HG02973 (cell line): ENCODE results near the gene SOAT1.
"Not testable (repeated sequence)": the region's sequence is repeated elsewhere in the genome, so short reads cannot be mapped to it uniquely, and the experiment has no call there.

Experiments
- ATAC-seq: cut with Tn5 transposase; IDR thresholded peaks from one replicate; pipeline ENCODE4 v1.9.1; 2021; ENCODE audit warnings: moderate library complexity; ENCODE audit not compliant: unreplicated experiment

SOAT1 gene

GRCh38 chr1:179342740-179343404, 49.3 kb downstream of the SOAT1 start:
- ATAC-seq, result no peak

DNA sequence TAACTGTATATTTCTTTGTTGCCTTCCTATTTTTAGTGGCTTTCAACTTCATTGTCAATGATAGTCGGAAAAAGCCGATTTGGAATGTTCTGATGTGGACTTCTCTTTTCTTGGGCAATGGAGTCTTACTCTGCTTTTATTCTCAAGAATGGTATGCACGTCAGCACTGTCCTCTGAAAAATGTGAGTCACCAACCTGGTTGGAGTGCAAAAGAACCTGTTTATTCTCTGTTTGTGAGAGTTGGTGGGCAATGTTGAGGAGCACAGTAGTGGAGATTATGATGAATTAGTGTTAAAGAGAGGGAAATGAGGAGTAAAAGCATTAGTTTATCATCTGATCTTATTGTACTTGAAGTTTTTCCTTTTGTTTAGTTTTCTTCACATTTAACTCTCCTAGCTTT, 57.7 kb downstream of the SOAT1 start:
- no peak for ATAC-seq

GRCh38 chr1:179352236-179352635, 58.6 kb downstream of the SOAT1 start:
- ATAC-seq, result no peak

DNA sequence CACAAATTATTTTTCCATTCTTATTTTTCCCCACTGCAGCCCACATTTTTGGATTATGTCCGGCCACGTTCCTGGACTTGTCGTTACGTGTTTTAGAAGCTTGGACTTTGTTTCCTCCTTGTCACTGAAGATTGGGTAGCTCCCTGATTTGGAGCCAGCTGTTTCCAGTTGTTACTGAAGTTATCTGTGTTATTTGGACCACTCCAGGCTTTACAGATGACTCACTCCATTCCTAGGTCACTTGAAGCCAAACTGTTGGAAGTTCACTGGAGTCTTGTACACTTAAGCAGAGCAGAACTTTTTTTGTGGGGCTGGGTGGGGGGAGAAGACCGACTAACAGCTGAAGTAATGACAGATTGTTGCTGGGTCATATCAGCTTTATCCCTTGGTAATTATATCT, 59.9 kb downstream of the SOAT1 start:
- ATAC-seq, result no peak

DNA sequence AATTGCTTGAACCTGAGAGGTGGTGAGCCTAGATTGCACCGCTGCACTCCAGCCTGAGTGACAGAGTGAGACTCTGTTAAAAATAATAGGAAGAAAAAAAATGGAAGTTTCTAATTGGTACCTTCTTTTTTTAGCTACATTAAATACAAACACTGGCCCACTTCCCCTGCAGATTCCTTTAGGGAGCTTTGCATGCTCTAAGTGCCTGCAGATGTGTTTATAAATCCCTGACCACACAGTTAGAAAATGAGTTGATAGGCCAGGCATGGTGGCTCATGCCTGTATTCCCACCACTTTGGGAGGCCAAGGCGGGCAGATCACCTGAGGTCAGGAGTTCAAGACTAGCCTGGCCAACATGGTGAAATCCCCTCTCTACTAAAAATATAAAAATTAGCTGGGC, 68.0 kb downstream of the SOAT1 start:
- ATAC-seq, result not testable (repeated sequence)

- ATAC-seq, result peak; percentile 97
These were observed 71.9 kb downstream of the SOAT1 start, which contains the start of gene AXDND1 for GRCh38 chr1:179365342-179366092. TSS of gene AXDND1 (plus strand) at chr1:179365971. CDS start at chr1:179366510, 539 bp downstream.

DNA sequence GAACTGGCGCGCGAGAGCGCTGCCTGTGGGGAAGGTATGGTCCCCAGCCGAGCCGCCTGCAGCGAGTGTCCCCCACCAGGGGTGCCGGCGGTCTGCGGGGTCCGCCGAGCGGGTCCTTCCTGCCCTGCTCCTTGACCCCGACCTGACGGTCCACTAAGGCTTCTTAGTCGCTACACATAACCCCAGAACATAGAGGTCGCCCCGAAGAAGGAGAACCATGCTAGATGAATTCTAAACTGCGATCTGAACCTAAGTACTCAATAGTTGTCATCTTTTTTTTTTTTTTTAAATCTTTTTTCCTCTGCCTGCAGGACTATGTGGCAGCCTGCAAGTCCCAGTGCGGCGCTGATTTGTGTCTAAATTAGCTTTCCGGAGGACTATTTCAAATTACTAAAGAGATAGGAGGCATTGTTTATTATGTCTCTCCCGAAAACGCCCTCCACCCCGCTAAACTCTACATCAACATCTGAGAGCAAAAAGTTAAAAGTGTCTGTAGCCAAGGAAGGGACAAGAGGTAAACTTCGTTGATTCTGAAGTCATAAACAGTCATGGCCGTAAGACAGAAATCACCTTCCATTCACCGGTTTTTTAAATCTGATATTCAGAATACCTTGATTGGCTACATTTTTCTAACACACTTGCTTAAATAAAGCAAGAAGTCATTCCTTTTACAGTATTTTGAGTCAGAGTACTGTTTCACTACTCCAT, 72.7 kb downstream of the SOAT1 start:
- peak; percentile 12 for ATAC-seq

GRCh38 chr1:179369751-179370341, 76.2 kb downstream of the SOAT1 start:
- no peak for ATAC-seq

DNA sequence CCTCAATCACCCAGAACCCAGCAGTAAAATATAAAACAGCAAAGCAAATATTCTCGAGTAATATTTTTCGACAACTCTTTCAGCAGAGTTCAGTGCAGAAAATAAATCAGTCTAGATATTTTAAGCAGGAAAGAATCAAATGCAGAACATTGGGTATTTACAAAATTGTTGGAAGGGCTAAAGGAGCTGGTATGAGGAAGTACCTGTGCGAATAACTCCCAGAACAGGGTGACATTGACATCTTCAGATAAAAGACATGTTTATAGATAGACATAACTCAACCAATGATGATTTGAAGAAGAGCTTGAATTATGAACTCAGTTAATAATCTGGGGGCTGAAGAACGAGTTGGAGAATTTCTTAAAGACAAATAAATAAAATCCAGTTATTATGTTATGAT, 78.6 kb downstream of the SOAT1 start:
- no peak for ATAC-seq

GRCh38 chr1:179376223-179376622, 82.6 kb downstream of the SOAT1 start:
- no peak for ATAC-seq

DNA sequence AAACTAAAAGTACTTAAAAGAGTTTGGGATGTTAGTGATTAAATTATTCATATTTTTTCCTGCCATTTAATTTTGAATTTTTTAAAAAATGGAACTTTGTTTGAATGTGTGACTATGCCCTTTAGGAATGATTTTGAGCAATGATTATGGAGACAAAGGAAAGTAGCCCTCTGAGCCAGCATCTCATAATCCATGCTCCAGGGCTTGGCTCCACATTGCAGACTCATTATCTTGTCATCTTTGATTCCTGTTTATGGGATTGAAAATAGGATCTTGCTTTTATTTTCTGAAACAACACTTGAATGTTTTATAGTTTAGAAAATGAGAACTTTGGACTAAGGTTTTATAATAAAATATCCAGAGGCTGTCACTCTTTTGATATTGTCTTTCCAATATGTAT, 86.7 kb downstream of the SOAT1 start:
- no peak for ATAC-seq

GRCh38 chr1:179384027-179384426, 90.4 kb downstream of the SOAT1 start:
- ATAC-seq, result no peak

GRCh38 chr1:179385510-179385909, 91.9 kb downstream of the SOAT1 start:
- no peak for ATAC-seq

DNA sequence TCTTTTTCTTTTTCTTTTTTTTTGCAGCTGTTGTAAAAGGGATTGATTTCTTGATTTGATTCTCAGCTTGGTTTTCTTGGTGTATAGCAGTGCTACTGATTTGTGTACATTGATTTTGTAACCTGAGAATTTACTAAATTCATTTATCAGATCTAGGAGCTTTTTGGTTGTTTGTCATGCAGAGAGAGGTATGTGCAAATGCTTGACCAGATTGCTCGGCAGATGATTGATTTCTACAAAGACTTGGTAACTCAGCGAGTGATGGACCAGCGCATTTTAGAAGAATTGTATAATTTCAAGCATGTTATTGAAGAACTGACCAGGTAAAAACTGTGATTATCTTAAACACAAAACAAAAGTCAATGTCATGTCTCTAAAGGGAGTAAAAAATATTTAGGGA, 100.1 kb downstream of the SOAT1 start:
- ATAC-seq, result no peak

DNA sequence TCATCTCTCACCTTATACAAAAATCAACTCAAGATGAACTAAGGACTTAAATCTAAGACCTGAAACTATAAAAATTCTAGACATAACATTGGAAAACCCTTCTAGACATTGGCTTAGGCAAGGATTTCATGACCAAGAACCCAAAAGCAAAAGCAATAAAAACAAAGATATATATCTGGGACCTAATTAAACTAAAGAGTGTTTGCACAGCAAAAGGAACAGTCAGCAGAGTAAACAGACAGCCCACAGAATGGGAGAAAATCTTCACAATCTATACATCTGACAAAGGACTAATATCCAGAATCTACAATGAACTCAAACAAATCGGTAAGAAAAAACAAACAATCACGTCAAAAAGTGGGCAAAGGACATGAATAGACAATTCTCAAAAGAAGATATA, 105.8 kb downstream of the SOAT1 start:
- not testable (repeated sequence) for ATAC-seq
